Glutamatergic neuron (in vitro differentiated cells): ENCODE measurements around the gene IQCM. TPM values are rescaled to one million over a fixed set of nuclear protein-coding genes. Genes with fewer than 3 reads are reported as not detected.

Source experiments
- DNase-seq: peaks from one replicate; pipeline ENCODE4 v3.0.0; 2022
- H3K27ac Mint-ChIP-seq: one replicate; pipeline ENCODE4 v1.8.0; 2020; ENCODE audit warnings: mild to moderate bottlenecking, mixed read lengths, inconsistent platforms; ENCODE audit not compliant: unreplicated experiment
- H3K27me3 Mint-ChIP-seq: one replicate; pipeline ENCODE4 v1.8.0; 2020; ENCODE audit warnings: mild to moderate bottlenecking, moderate library complexity, mixed read lengths, inconsistent platforms; ENCODE audit not compliant: unreplicated experiment
- H3K36me3 Mint-ChIP-seq: one replicate; pipeline ENCODE4 v1.8.0; 2020; ENCODE audit warnings: mild to moderate bottlenecking, mixed read lengths, inconsistent platforms; ENCODE audit not compliant: unreplicated experiment
- H3K4me1 Mint-ChIP-seq: one replicate; pipeline ENCODE4 v1.8.0; 2020; ENCODE audit warnings: mild to moderate bottlenecking, low read depth, mixed read lengths, inconsistent platforms; ENCODE audit not compliant: unreplicated experiment
- H3K4me3 Mint-ChIP-seq: one replicate; pipeline ENCODE4 v1.8.0; 2020; ENCODE audit warnings: mild to moderate bottlenecking, mixed read lengths, inconsistent platforms; ENCODE audit not compliant: unreplicated experiment
- H3K9me3 Mint-ChIP-seq: one replicate; pipeline ENCODE4 v1.8.0; 2020; ENCODE audit warnings: mild to moderate bottlenecking, moderate library complexity, mixed read lengths, inconsistent platforms; ENCODE audit not compliant: unreplicated experiment
- CTCF ChIP-seq: fragments of 200-600 bp; sonication (generic); IDR thresholded peaks from one replicate; pipeline ENCODE4 v1.5.0; 2021; ENCODE audit not compliant: partially characterized antibody, unreplicated experiment
- total RNA-seq: library from RNA; stranded (reverse); fragmentation: NEBNext Ultra II Directional; extraction: Animal tissue kit (Norgen Biotek cat#: 25700); gene quantifications from one replicate; pipeline ENCODE4 v1.2.1, GENCODE V29; 2021; ENCODE audit not compliant: unreplicated experiment

The IQCM gene
- total RNA-seq, 1 donor from 2014 or later = not detected

- H3K4me3 Mint-ChIP-seq = no peak overlapping the region
- no peak overlapping the region for H3K27ac Mint-ChIP-seq
- TF ChIP-seq CTCF = no peak
- H3K9me3 Mint-ChIP-seq = no peaks in the 10 kb centered on the region
- H3K36me3 Mint-ChIP-seq = no peaks in the 10 kb centered on the region
- no peak for DNase-seq
- no peaks in the 10 kb centered on the region for H3K4me1 Mint-ChIP-seq
- H3K27me3 Mint-ChIP-seq = no peaks in the 10 kb centered on the region
These were observed 21.3 kb downstream of the IQCM start for GRCh38 chr4:149794352-149794751.

- TF ChIP-seq CTCF = no peak
- H3K4me1 Mint-ChIP-seq = no peaks in the 10 kb centered on the region
These were observed 22.2 kb downstream of the IQCM start for GRCh38 chr4:149793459-149793858.

GRCh38 chr4:149791851-149792250, 23.8 kb downstream of the IQCM start:
- H3K27ac Mint-ChIP-seq = no peak overlapping the region
- no peaks in the 10 kb centered on the region for H3K36me3 Mint-ChIP-seq
- no peaks in the 10 kb centered on the region for H3K27me3 Mint-ChIP-seq
- DNase-seq = no peak
- no peak overlapping the region for H3K4me3 Mint-ChIP-seq
- no peak for TF ChIP-seq CTCF
- no peaks in the 10 kb centered on the region for H3K9me3 Mint-ChIP-seq
- no peaks in the 10 kb centered on the region for H3K4me1 Mint-ChIP-seq

More at GRCh38 chr4:149793459-149793858, 22.2 kb downstream of the IQCM start:
- no peak for DNase-seq
- Mint-ChIP-seq H3K27ac (no peak overlapping the region), H3K27me3 (no peaks in the 10 kb centered on the region), H3K4me3 (no peak overlapping the region), H3K9me3 (no peaks in the 10 kb centered on the region), H3K36me3 (no peaks in the 10 kb centered on the region)

- no peak for TF ChIP-seq CTCF
- Mint-ChIP-seq H3K9me3 (no peaks in the 10 kb centered on the region), H3K4me3 (no peak overlapping the region), H3K36me3 (no peaks in the 10 kb centered on the region), H3K27me3 (no peaks in the 10 kb centered on the region), H3K27ac (no peak overlapping the region), H3K4me1 (no peaks in the 10 kb centered on the region)
- no peak for DNase-seq
These were observed 25.3 kb downstream of the IQCM start for GRCh38 chr4:149790172-149790907.

- no peak for TF ChIP-seq CTCF
- no peak for DNase-seq
- no peak overlapping the region for H3K27ac Mint-ChIP-seq
- no peaks in the 10 kb centered on the region for H3K36me3 Mint-ChIP-seq
- H3K9me3 Mint-ChIP-seq = peaks cover 2% of the 10 kb centered on the region
- H3K4me3 Mint-ChIP-seq = no peak overlapping the region
- H3K27me3 Mint-ChIP-seq = no peaks in the 10 kb centered on the region
- H3K4me1 Mint-ChIP-seq = no peaks in the 10 kb centered on the region
These were observed 27.3 kb downstream of the IQCM start for GRCh38 chr4:149788300-149788699.
